Endodermal cell (in vitro differentiated cells): Measurements from ENCODE around the gene IVD. TPM values are rescaled to one million over a fixed set of nuclear protein-coding genes. Genes with fewer than 3 reads are reported as not detected.

Experiments used
- DNase-seq: peaks from one replicate; pipeline ENCODE4 v3.0.0-alpha.2; 2017
- H3K27ac ChIP-seq: 2 replicates; pipeline ENCODE4 v1.5.1; 2013; ENCODE audit warnings: mild to moderate bottlenecking, low read depth, low read length, moderate library complexity
- H3K27me3 ChIP-seq: 2 replicates; pipeline ENCODE4 v1.6.1; 2013; ENCODE audit warnings: mild to moderate bottlenecking, low read length, moderate library complexity; ENCODE audit not compliant: insufficient read depth, control insufficient read depth, poor library complexity, severe bottlenecking
- H3K36me3 ChIP-seq: 2 replicates; pipeline ENCODE4 v1.7.0; 2013; ENCODE audit warnings: mild to moderate bottlenecking, low read length, moderate library complexity; ENCODE audit not compliant: control insufficient read depth, insufficient read depth
- H3K4me1 ChIP-seq: one replicate; pipeline ENCODE4 v1.7.0; 2013; ENCODE audit warnings: low read length; ENCODE audit not compliant: control insufficient read depth, insufficient read depth
- H3K4me3 ChIP-seq: 2 replicates; pipeline ENCODE4 v1.5.1; 2013; ENCODE audit warnings: mild to moderate bottlenecking, low read length, moderate library complexity
- H3K9ac ChIP-seq: 2 replicates; pipeline ENCODE4 v1.6.1; 2013; ENCODE audit warnings: mild to moderate bottlenecking, low read length, moderate library complexity; ENCODE audit not compliant: poor library complexity, severe bottlenecking; ENCODE audit errors: extremely low read depth
- H3K9me3 ChIP-seq: 2 replicates; pipeline ENCODE4 v1.6.1; 2013; ENCODE audit warnings: mild to moderate bottlenecking, low read length, moderate library complexity; ENCODE audit not compliant: control insufficient read depth
- H3K27ac Mint-ChIP-seq: 2 replicates; pipeline ENCODE4 v1.8.0; 2020; ENCODE audit warnings: mixed read lengths
- H3K27me3 Mint-ChIP-seq: 2 replicates; pipeline ENCODE4 v1.8.0; 2021; ENCODE audit warnings: mild to moderate bottlenecking, mixed read lengths; ENCODE audit not compliant: insufficient read depth
- H3K36me3 Mint-ChIP-seq: 2 replicates; pipeline ENCODE4 v1.8.0; 2020; ENCODE audit warnings: low read depth, mixed read lengths
- H3K4me1 Mint-ChIP-seq: 2 replicates; pipeline ENCODE4 v1.8.0; 2020; ENCODE audit warnings: mixed read lengths
- H3K4me3 Mint-ChIP-seq: 2 replicates; pipeline ENCODE4 v1.8.0; 2020; ENCODE audit warnings: mild to moderate bottlenecking, moderate library complexity, mixed read lengths
- H3K9me3 Mint-ChIP-seq: 2 replicates; pipeline ENCODE4 v1.8.0; 2020; ENCODE audit warnings: mild to moderate bottlenecking, mixed read lengths
- CTCF ChIP-seq: fragments of 200-600 bp; sonication (generic); conservative IDR thresholded peaks from 2 replicates; pipeline ENCODE4 v1.5.0; 2021; ENCODE audit warnings: antibody characterized with exemption, mild to moderate bottlenecking
- WGBS, 2 experiments: methylation state at CpG; one replicate each; pipeline versions ENCODE4 v1.1.5 to v1.1.7; 2013; ENCODE audit warnings: missing lambda C conversion rate in 2 of 2, mixed read lengths in 1 of 2; ENCODE audit not compliant: insufficient coverage in 1 of 2, insufficient read length in 1 of 2; 5-methylcytosine and 5-hydroxymethylcytosine counted together
- total RNA-seq, 2 donors: library from RNA; stranded (reverse); fragmentation: NEBNext Ultra II Directional in 1 of 2; extraction: Animal tissue kit (Norgen Biotek cat#: 25700) in 1 of 2; gene quantifications; 2 replicates in 1 of 2; 3 replicates in 1 of 2; pipeline ENCODE4 v1.2.1, GENCODE V29; 2021

Gene IVD
- total RNA-seq, 2 donors from 2014 or later: 90.6 to 98.7 TPM

- TF ChIP-seq CTCF: no peak
- no peak overlapping the region for H3K27ac Mint-ChIP-seq
- H3K27me3 ChIP-seq: peaks cover 48% of the 10 kb centered on the region
- H3K36me3 Mint-ChIP-seq: no peaks in the 10 kb centered on the region
- peaks cover 10% of the 10 kb centered on the region for H3K4me1 ChIP-seq
- H3K9ac ChIP-seq: no peak overlapping the region
- H3K4me3 Mint-ChIP-seq: peak overlapping the region; percentile 85
- H3K4me1 Mint-ChIP-seq: peaks cover 47% of the 10 kb centered on the region
- 49% methylated on average over 12 of the region's 12 CpGs; no CpG with 5 or more reads in 1 of the 2 experiments for WGBS, 2 experiments
- DNase-seq: peak; percentile 68
- H3K9me3 Mint-ChIP-seq: no peaks in the 10 kb centered on the region
- no peaks in the 10 kb centered on the region for H3K9me3 ChIP-seq
- H3K4me3 ChIP-seq: no peak overlapping the region
- no peaks in the 10 kb centered on the region for H3K36me3 ChIP-seq
- H3K27me3 Mint-ChIP-seq: peaks cover 37% of the 10 kb centered on the region
- H3K27ac ChIP-seq: no peak overlapping the region
These were observed 33.1 kb downstream of the IVD start for GRCh38 chr15:40438712-40439111.

- no peaks in the 10 kb centered on the region for H3K36me3 ChIP-seq
- no peak overlapping the region for H3K27ac ChIP-seq
- Mint-ChIP-seq H3K9me3 (no peaks in the 10 kb centered on the region), H3K4me3 (peak overlapping the region; percentile 85), H3K27me3 (peaks cover 29% of the 10 kb centered on the region), H3K36me3 (no peaks in the 10 kb centered on the region), H3K27ac (peak overlapping the region; percentile 94), H3K4me1 (peaks cover 55% of the 10 kb centered on the region)
- H3K4me1 ChIP-seq: peaks cover 11% of the 10 kb centered on the region
- peak overlapping the region; percentile 88 for H3K4me3 ChIP-seq
- DNase-seq: peak; percentile 89
- H3K27me3 ChIP-seq: peaks cover 40% of the 10 kb centered on the region
- peak overlapping the region; percentile 47 for H3K9ac ChIP-seq
- no peak for TF ChIP-seq CTCF
- H3K9me3 ChIP-seq: no peaks in the 10 kb centered on the region
- 2 to 4% methylated on average over 5 to 15 of the region's 15 CpGs for WGBS, 2 experiments
These were observed 33.9 kb downstream of the IVD start for GRCh38 chr15:40439461-40439959.

GRCh38 chr15:40439960-40440742, 34.6 kb downstream of the IVD start:
- H3K27me3 Mint-ChIP-seq: peaks cover 23% of the 10 kb centered on the region
- H3K27ac ChIP-seq: no peak overlapping the region
- DNase-seq: peak; percentile 84

More at GRCh38 chr15:40439960-40440742, 34.6 kb downstream of the IVD start:
- Mint-ChIP-seq H3K4me1 (peaks cover 57% of the 10 kb centered on the region), H3K4me3 (peak overlapping the region; percentile 85), H3K9me3 (no peaks in the 10 kb centered on the region), H3K36me3 (no peaks in the 10 kb centered on the region), H3K27ac (peak overlapping the region; percentile 94)
- peak; percentile 21 for TF ChIP-seq CTCF
- Histone ChIP-seq H3K4me3 (peak overlapping the region; percentile 88), H3K9me3 (no peaks in the 10 kb centered on the region), H3K9ac (peak overlapping the region; percentile 47), H3K27me3 (peaks cover 33% of the 10 kb centered on the region), H3K4me1 (peaks cover 14% of the 10 kb centered on the region), H3K36me3 (no peaks in the 10 kb centered on the region)
- WGBS, 2 experiments: 0% methylated on average over 11 to 30 of the region's 35 CpGs
